ENCODE results near the gene SPDYC.
A peak's percentile ranks its signal among the peaks of the same experiment; 100 is the strongest.
"Not testable (repeated sequence)": the region's sequence is repeated elsewhere in the genome, so short reads cannot be mapped to it uniquely, and the experiment has no call there.

The SPDYC gene

GRCh38 chr11:65174571-65175010 lies 4.6 kb downstream of the SPDYC start:
- not testable (repeated sequence) for H3K36me3 ChIP-seq (ENCODE audit: insufficient read depth, low read length); H3K9me3 ChIP-seq (ENCODE audit: control insufficient read depth, insufficient read depth, low read length); H3K9ac ChIP-seq (ENCODE audit: low read depth, low read length); H3K4me1 ChIP-seq (ENCODE audit: insufficient read depth, low read length)

- Histone ChIP-seq H3K4me1 (ENCODE audit: insufficient read depth, low read length) (peaks cover 14% of the 10 kb centered on the region), H3K9ac (ENCODE audit: low read depth, low read length) (peak overlapping the region; percentile 61), H3K36me3 (ENCODE audit: insufficient read depth, low read length) (no peaks in the 10 kb centered on the region), H3K9me3 (ENCODE audit: control insufficient read depth, insufficient read depth, low read length) (no peaks in the 10 kb centered on the region)
Measured at GRCh38 chr11:65180877-65181568, 11.0 kb downstream of the SPDYC start.

GRCh38 chr11:65181569-65182257 lies 11.7 kb downstream of the SPDYC start, which contains the start of gene CAPN1:
TSS of gene CAPN1 (plus strand) at chr11:65181928. CDS start at chr11:65182702, 774 bp downstream.
- Histone ChIP-seq H3K9me3 (ENCODE audit: control insufficient read depth, insufficient read depth, low read length) (no peaks in the 10 kb centered on the region), H3K4me1 (ENCODE audit: insufficient read depth, low read length) (peaks cover 14% of the 10 kb centered on the region), H3K9ac (ENCODE audit: low read depth, low read length) (peak within 1 kb of the TSS; percentile 77), H3K36me3 (ENCODE audit: insufficient read depth, low read length) (0 out of 2 replicates have a peak, but pooled peaks cover 3% of the 10 kb centered on the region)

- peaks cover 14% of the 10 kb centered on the region for H3K4me1 ChIP-seq (ENCODE audit: insufficient read depth, low read length)
- H3K36me3 ChIP-seq (ENCODE audit: insufficient read depth, low read length) = peaks cover 9% of the 10 kb centered on the region; the same call in 1 of the 2 replicates
- H3K9ac ChIP-seq (ENCODE audit: low read depth, low read length) = peak overlapping the region; percentile 77
- H3K9me3 ChIP-seq (ENCODE audit: control insufficient read depth, insufficient read depth, low read length) = no peaks in the 10 kb centered on the region
Measured at GRCh38 chr11:65182258-65183170, 12.5 kb downstream of the SPDYC start.

- peak overlapping the region; percentile 77 for H3K9ac ChIP-seq (ENCODE audit: low read depth, low read length)
- peaks cover 14% of the 10 kb centered on the region for H3K4me1 ChIP-seq (ENCODE audit: insufficient read depth, low read length)
- H3K9me3 ChIP-seq (ENCODE audit: control insufficient read depth, insufficient read depth, low read length) = no peaks in the 10 kb centered on the region
- peaks cover 9% of the 10 kb centered on the region; the same call in 1 of the 2 replicates for H3K36me3 ChIP-seq (ENCODE audit: insufficient read depth, low read length)
Measured at GRCh38 chr11:65183201-65183891, 13.3 kb downstream of the SPDYC start.

- Histone ChIP-seq H3K4me1 (ENCODE audit: insufficient read depth, low read length) (peaks cover 14% of the 10 kb centered on the region), H3K36me3 (ENCODE audit: insufficient read depth, low read length) (peaks cover 9% of the 10 kb centered on the region; the same call in 1 of the 2 replicates), H3K9ac (ENCODE audit: low read depth, low read length) (peak overlapping the region; percentile 77; the same call in 1 of the 2 replicates), H3K9me3 (ENCODE audit: control insufficient read depth, insufficient read depth, low read length) (no peaks in the 10 kb centered on the region)
Measured at GRCh38 chr11:65184146-65184545, 14.1 kb downstream of the SPDYC start.

- H3K36me3 ChIP-seq (ENCODE audit: insufficient read depth, low read length) = peaks cover 15% of the 10 kb centered on the region
- H3K9me3 ChIP-seq (ENCODE audit: control insufficient read depth, insufficient read depth, low read length) = no peaks in the 10 kb centered on the region
- peaks cover 14% of the 10 kb centered on the region for H3K4me1 ChIP-seq (ENCODE audit: insufficient read depth, low read length)
- H3K9ac ChIP-seq (ENCODE audit: low read depth, low read length) = no peak overlapping the region
Measured at GRCh38 chr11:65185171-65185570, 15.1 kb downstream of the SPDYC start.

GRCh38 chr11:65185869-65186341 lies 15.9 kb downstream of the SPDYC start:
- no peaks in the 10 kb centered on the region for H3K9me3 ChIP-seq (ENCODE audit: control insufficient read depth, insufficient read depth, low read length)
- peaks cover 15% of the 10 kb centered on the region for H3K36me3 ChIP-seq (ENCODE audit: insufficient read depth, low read length)
- no peak overlapping the region for H3K9ac ChIP-seq (ENCODE audit: low read depth, low read length)
- H3K4me1 ChIP-seq (ENCODE audit: insufficient read depth, low read length) = peaks cover 14% of the 10 kb centered on the region

GRCh38 chr11:65186701-65187100 lies 16.7 kb downstream of the SPDYC start:
- Histone ChIP-seq H3K9ac (ENCODE audit: low read depth, low read length) (no peak overlapping the region), H3K36me3 (ENCODE audit: insufficient read depth, low read length) (peaks cover 15% of the 10 kb centered on the region), H3K4me1 (ENCODE audit: insufficient read depth, low read length) (peaks cover 14% of the 10 kb centered on the region), H3K9me3 (ENCODE audit: control insufficient read depth, insufficient read depth, low read length) (no peaks in the 10 kb centered on the region)

- Histone ChIP-seq H3K4me1 (ENCODE audit: insufficient read depth, low read length) (peaks cover 14% of the 10 kb centered on the region), H3K9ac (ENCODE audit: low read depth, low read length) (no peak overlapping the region), H3K36me3 (ENCODE audit: insufficient read depth, low read length) (peaks cover 20% of the 10 kb centered on the region), H3K9me3 (ENCODE audit: control insufficient read depth, insufficient read depth, low read length) (no peaks in the 10 kb centered on the region)
Measured at GRCh38 chr11:65187146-65187675, 17.2 kb downstream of the SPDYC start.

- H3K9ac ChIP-seq (ENCODE audit: low read depth, low read length) = no peak overlapping the region
- peaks cover 14% of the 10 kb centered on the region for H3K4me1 ChIP-seq (ENCODE audit: insufficient read depth, low read length)
- no peaks in the 10 kb centered on the region for H3K9me3 ChIP-seq (ENCODE audit: control insufficient read depth, insufficient read depth, low read length)
- H3K36me3 ChIP-seq (ENCODE audit: insufficient read depth, low read length) = peaks cover 22% of the 10 kb centered on the region
Measured at GRCh38 chr11:65187971-65188461, 18.0 kb downstream of the SPDYC start.

GRCh38 chr11:65188486-65188885 lies 18.5 kb downstream of the SPDYC start:
- Histone ChIP-seq H3K36me3 (ENCODE audit: insufficient read depth, low read length) (peaks cover 22% of the 10 kb centered on the region), H3K9ac (ENCODE audit: low read depth, low read length) (no peak overlapping the region), H3K4me1 (ENCODE audit: insufficient read depth, low read length) (peaks cover 12% of the 10 kb centered on the region), H3K9me3 (ENCODE audit: control insufficient read depth, insufficient read depth, low read length) (no peaks in the 10 kb centered on the region)

GRCh38 chr11:65189191-65189590 lies 19.2 kb downstream of the SPDYC start:
- no peak overlapping the region for H3K9ac ChIP-seq (ENCODE audit: low read depth, low read length)
- H3K9me3 ChIP-seq (ENCODE audit: control insufficient read depth, insufficient read depth, low read length) = no peaks in the 10 kb centered on the region
- peaks cover 7% of the 10 kb centered on the region; the same call in 1 of the 2 replicates for H3K4me1 ChIP-seq (ENCODE audit: insufficient read depth, low read length)
- peaks cover 22% of the 10 kb centered on the region for H3K36me3 ChIP-seq (ENCODE audit: insufficient read depth, low read length)

All from ES-I3 (cell line).